ENCODE results near the gene GASK1B.

- TF ChIP-seq CTCF (conservative IDR thresholded peaks at IDR 0.05; ENCODE audit: low read depth, low read length): no peak
- TF ChIP-seq EZH2 (IDR thresholded peaks at IDR 0.05; ENCODE audit: borderline replicate concordance, low read depth, low read length, poor library complexity, severe bottlenecking): no peak
These were observed 3.3 kb downstream of the GASK1B start for GRCh38 chr4:158169506-158169905.

Measured in A673 (cell line).